GM12874 (cell line): Measurements from ENCODE around the gene MYLK.

Experiments used
- TF ChIP-seq, protein P1 (sequence below): IDR thresholded peaks from 2 replicates; pipeline ENCODE4 v1.5.1; 2011; ENCODE audit warnings: low read depth, mild to moderate bottlenecking, control low read depth, low read length, moderate library complexity; ENCODE audit not compliant: insufficient read depth

Gene MYLK

DNA sequence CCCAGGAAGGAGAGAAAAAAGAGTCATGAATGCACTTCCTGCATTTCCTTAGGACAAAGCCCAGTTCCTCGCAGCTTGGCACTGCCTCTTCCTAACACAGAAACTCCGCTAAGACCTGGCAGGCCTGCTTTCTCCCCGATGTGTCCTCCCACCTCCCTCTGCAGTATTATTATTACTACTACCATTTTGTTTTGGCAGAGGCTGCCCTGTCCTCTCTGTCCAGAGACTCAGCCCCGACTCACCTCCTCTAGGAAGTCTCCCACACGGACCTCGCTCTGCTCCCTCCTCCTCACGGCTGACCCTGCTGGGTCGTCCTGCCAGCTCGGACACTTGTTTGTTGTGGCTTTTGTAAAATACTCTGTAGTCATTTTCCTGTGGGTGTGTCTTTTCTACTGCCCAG lies 192.1 kb downstream of the MYLK start:
- TF ChIP-seq, protein P1, sequence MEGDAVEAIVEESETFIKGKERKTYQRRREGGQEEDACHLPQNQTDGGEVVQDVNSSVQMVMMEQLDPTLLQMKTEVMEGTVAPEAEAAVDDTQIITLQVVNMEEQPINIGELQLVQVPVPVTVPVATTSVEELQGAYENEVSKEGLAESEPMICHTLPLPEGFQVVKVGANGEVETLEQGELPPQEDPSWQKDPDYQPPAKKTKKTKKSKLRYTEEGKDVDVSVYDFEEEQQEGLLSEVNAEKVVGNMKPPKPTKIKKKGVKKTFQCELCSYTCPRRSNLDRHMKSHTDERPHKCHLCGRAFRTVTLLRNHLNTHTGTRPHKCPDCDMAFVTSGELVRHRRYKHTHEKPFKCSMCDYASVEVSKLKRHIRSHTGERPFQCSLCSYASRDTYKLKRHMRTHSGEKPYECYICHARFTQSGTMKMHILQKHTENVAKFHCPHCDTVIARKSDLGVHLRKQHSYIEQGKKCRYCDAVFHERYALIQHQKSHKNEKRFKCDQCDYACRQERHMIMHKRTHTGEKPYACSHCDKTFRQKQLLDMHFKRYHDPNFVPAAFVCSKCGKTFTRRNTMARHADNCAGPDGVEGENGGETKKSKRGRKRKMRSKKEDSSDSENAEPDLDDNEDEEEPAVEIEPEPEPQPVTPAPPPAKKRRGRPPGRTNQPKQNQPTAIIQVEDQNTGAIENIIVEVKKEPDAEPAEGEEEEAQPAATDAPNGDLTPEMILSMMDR = no peak

DNA sequence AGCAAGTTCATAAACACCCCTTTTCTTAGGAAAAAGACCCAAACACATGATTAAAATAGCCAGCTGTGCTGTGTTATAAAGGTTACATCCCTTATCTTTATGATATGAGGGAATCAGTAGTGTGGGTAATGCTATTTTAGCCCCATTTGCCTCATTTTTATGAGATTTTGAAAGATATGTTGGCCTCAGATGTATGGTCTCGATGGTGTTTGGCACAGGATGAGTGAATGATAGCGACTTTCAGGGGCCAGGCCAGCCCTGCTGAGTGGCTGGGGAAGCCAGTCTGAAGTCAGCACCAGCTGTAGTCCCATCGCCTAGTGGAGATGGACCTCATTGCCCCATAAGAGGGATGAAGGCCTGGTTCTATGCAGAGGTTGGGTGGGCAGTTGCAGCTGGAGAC lies 194.3 kb downstream of the MYLK start:
- TF ChIP-seq, protein P1 = no peak

DNA sequence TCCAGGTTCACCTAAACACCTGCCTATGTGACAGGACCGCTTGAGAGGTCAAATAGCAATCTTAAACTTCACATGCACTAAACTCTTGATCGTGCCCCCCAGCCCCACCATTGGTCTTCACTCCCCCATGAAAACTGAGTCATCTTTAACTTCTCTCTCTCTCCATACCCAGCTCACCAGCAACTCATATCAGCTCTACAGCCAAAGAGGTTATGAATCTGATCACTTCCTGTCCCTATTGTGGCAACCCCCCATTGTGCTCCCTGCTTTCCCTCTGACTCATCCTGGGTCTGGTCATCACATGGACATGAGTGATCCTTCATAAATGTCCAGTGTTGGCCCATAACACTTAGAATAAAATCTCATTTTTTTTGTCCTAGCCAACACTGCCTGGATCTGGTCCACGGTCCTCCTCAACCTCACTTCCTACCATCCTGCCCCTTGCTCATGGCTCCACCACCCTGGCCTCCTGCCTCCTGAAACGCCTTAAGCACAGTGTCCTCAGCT lies 195.8 kb downstream of the MYLK start:
- TF ChIP-seq, protein P1 = no peak

DNA sequence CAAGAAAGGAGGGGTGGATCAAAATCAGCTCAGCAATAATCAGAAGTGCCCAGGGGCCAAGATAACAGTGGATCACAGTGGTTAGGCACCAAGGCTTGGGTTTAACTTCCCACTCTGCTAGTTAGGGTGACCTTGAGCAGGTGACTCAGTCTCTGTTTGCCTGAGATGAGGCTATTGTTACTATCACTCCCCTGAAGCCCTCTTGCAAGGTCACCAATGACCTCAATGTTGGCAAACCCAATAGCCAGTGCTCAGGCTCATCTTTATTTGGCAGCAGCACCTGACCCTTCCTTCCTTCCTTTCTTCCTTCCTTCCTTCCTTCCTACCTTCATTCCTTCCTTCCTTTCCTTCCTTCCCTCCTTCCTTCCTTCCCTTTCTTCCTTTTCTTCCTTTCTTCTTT lies 196.8 kb downstream of the MYLK start:
- TF ChIP-seq, protein P1 = no peak

DNA sequence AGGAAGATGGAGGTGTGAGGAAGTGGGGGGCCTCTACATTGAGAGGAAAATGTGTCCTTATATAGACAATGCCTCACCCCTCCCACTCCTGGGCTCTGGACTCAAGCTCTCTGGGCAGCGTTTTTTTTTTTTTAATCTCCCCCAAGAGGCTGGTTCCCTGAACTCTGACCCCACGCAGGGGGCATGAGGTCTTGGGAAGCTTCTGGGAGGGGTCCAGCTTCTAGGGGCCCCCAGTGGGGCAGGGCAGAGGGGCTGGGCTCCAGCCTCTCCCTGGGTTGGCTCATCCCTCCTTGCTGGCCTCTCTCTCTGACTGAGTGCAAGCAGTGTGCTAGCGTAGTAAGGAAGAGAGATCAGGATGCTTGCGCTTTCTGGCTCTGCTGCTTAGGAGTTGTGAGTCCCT lies 197.9 kb downstream of the MYLK start:
- TF ChIP-seq, protein P1 = no peak

DNA sequence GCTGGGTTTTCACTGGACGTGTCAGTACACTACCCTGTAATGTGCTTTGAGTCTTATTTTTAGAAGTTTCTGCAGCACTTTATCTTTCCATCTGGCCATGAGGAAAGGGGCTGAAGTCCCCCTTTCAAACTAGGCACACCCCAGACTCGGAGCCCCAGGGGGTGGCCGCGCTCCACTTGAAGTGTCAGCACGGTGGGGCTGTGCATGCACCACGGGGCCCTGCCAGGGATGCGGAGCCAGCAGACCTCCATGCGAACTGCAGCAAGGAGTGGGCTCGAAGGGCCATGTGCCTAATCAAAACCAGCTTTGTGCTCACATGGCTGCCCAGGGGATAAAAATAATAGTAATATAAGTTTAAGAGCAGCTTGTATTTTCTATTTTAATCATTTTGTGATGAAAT lies 198.4 kb downstream of the MYLK start:
- TF ChIP-seq, protein P1 = no peak

DNA sequence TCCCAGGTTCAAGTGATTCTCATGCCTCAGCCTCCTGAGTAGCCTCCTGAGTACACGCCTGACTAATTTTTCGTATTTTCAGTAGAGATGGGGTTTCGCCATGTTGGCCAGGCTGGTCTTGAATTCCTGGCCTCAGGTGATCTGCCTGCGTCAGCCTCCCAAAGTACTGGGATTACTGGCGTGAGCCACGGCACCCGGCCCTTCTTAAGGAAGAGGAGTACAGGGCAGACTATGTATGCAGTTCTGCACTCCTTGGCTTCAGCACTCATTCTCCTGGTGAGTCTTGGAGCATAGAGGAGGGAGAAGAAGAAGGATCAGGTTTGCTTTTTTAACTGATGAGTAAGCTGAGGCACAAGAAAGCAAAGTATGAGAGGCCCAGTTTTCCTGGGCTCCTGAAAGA lies 199.5 kb downstream of the MYLK start:
- TF ChIP-seq, protein P1 = no peak
